DMS53 (cell line): ENCODE results near the gene TARBP1.
"Not testable (repeated sequence)": the region's sequence is repeated elsewhere in the genome, so short reads cannot be mapped to it uniquely, and the experiment has no call there.

Experiments used
- DNase-seq: peaks from one replicate; lab custom pipeline; 2025; lab: John Stamatoyannopoulos, UW

Gene TARBP1

DNA sequence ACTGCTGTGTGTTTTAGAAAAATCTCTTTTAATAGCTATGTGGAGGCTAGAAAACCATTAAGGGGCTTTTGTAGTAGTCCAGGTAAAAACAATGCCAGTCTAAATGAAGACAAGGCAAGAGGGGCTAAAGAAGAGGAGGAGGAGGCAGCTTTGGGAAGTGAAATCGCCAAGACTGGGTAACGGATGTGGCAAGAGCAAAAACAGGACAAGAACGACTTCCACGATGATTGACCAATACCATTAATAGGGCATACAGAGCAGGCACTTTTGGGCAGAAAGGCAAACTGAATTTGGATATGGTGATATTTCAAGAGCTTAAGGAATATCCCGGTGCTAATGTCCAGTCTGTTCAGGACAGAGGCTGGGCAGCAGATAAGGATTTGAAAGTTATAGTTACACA lies 83.7 kb downstream of the TARBP1 start:
- no peak for DNase-seq

- no peak for DNase-seq
These were observed 85.8 kb downstream of the TARBP1 start for GRCh38 chr1:234393190-234393589.

DNA sequence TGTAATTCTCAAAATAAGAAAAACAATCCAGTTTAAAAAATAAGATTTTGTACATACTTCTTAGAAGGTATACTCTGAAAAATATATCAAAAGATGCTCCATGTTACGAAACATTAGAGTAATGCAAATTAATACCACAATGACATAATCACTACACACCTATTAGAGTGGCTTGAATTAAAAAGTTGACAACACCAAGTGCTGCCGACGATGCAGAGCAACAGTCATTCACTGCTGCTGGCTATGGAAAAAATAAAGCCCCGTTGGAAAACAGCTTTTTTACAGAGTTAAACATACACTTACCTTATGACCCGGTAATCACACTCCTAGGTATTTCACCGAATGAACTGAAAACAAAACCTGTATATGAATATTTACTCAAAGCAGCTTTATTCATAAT lies 90.9 kb downstream of the TARBP1 start:
- no peak for DNase-seq

DNA sequence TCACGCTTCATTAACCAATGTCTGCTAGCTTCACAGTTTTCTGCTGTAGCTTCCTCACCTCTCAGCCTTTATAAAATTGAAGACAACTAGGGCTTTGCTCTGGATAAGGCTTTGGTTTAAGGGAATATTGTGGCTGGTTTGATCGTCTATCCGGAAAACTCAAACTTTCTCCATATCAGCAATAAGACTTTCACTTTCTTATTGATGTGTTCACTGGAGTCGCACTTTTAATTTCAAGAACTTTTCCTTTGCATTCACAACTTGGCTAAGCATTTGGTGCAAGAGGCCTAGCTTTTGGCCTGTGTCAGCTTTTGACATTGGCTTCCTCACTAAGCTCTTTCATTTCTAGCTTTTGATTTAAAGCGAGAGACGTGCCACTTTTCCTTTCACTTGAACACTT lies 92.9 kb downstream of the TARBP1 start:
- DNase-seq = no peak

DNA sequence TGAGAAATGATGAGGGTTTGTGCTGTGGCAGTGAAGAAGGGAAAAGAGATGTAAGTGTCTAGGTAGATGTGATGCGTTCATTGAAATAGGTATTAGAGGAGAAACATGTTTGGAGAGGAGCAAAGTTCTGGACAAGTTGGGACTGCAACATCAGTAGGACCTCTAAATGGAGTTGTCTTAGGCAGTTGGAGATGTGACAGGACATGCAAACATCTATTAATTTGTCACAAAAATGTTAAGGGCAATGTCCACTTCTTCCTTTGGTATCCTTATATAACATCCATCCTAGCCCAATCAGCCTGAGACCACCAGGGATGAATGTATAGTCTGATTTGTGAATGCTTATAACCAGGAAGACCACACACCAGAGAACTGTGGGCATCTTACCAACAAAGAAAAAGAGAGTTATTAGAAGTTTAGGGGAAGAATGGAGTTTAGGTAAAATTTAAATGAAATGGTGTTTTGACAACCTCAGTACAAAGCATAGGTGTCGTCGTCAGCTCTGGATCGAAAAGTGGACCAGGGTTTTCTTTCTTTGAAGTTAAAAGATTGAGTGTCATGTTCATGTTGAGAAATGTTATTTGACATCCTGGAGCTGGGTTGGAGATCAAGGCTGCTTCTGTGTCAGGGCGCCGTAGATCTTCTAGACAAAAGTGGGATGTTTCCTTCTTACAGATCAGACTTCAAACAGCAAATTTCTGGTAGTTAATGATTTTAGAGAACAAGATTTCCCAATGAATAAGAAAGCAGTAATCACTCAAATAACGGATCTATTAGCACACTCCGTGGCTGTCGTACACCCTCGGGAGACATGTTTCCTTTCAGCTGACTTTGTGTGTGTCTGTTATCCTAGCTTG lies 97.1 kb downstream of the TARBP1 start:
- no peak for DNase-seq

- not testable (repeated sequence) for DNase-seq
These were observed 99.3 kb downstream of the TARBP1 start for GRCh38 chr1:234379591-234380109.

DNA sequence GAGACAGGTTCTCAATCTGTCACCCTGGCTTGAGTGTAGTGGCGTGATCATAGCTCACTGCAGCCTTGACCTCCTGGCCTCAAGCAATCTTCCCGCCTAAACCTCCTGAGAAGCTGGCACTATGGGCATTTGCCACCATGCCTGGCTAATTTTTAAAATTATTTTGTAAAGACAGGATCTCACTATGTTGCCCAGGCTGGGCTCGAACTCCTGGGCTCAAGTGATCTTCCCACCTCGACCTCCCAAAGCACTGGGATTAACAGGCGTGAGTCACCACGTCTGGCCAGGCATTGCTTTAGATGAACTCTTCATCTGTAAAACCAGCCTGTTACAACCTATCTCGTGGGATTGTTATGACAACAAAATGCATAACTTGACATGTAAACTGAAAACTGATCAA lies 103.3 kb downstream of the TARBP1 start:
- DNase-seq = no peak

DNA sequence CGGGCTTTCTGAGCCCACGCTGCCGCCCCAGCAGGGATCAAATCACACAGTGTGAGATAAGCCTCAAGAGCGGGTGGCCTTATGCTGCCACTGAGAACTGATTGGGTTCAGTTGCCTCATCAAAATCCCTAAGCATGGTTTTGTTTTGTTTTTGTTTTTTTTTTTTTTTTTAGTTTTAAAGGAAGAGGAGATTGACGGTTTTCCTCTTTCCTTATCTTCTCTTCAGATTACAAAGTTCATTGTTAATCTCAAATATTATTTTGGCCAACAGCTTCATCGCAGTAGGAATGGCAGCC lies 105.1 kb downstream of the TARBP1 start:
- no peak for DNase-seq

DNA sequence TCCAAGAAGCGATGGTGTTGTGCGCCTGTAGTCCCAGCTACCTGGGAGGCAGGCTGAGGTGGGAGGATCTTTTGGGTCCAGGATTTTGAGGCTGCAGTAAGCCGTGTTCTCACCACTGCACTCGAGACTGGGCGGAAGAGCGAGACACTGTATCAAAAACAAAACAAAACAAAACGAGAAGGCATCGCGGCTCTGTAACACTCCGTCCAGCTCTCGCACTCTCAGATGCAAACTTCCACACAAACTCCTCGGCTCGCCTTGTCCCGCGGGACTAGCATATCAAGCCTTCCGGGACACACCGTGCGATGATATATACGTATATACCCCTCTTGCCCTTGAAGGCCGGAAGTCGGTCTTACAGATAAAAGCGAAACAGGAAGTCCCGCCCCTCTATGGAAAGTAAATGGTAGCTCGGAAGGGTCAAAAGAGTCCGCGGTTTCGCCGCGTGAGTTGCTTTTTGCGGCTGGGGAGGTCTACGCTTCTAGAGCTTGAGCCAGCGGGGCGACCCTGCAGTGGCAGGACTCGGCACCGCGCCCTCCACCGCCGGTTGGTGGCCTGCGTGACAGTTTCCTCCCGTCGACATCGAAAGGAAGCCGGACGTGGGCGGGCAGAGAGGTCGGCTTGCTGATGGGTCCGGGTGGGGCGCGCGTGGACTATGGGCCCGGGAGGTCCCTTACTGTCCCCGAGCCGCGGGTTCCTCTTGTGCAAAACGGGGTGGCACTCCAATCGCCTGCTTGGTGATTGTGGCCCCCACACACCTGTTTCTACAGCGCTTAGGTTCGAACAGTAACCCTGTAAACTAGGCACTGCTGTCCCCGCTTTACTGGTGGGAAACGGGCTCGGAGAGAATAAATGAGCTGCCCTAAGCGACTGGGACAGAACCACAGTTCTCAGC lies 105.7 kb downstream of the TARBP1 start, which contains the start of gene COA6:
TSS of gene COA6 (plus strand) at position 393 of the 895 bp plus-strand sequence. CDS start at position 404, 11 bp downstream.
- DNase-seq = peak; percentile 98

DNA sequence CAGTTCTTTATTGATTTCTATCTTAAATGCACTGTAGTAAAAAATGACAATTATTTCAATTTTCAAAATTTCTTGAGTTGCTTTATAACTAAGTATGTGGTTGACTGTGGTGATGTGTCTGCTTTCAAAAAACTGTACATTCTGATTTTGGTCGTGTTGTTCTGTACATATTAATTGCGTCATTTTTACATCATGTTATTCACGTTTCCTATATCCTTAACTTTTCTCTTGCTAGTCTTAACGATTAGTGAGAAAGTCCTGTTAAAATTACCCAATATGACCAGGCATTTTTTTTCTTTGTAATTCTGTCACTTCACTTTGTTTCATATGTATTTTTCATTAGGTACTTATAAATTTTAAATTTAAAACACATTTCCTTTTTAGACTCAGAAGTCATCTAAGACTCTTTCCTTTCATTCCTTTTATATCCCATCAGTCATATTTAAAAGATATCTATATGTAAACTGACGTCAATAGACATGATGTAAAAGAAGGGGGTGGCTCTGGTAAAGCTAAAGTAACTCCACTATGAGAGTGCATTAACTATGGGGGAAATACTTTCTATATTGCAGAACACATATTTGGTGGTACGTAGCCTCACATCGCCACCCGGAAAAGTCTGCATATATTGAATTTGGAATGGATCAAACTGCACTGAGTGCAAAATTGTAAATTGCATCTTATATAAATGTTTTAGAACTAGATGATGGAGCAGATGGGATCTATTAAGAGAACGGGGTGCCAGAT lies 106.8 kb downstream of the TARBP1 start:
- peak; percentile 29 for DNase-seq

GRCh38 chr1:234371414-234371813 lies 107.6 kb downstream of the TARBP1 start:
- DNase-seq = peak; percentile 70

- DNase-seq = peak; percentile 25
These were observed 109.2 kb downstream of the TARBP1 start for GRCh38 chr1:234369784-234370183.

GRCh38 chr1:234369033-234369430 lies 109.9 kb downstream of the TARBP1 start:
- DNase-seq = no peak

DNA sequence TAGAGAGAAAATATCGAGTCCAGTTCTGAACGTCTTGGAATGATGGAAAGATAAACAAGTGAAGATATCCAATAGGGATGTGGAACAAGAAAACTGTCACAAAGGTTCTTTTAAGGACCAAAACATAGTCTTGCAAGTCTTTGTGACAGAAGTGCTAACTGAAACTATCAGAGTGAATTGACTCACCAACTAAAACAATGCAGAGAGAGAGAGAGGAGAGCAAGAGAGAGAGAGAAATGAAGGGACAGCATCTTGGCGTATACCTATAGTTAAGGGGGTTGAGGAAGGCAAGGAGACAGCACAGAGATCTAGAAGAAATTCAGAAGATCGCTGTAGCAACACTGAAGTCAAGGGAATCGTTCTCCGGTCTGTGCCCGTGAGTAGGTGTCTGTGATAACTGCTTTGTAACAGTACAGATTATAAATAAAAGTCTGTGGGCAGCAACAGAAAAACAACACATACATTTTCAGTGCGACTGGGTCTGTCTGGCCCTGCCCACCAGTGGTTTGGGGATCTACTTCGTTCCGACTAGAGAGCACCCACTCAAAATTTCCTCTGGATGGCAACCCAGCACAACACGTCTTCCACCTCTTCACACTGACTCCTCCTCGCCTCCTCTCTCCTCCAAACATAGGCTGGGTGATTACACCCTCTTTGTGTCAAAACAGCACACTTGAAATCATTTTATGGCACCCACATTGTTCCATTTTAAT lies 110.5 kb downstream of the TARBP1 start:
- no peak for DNase-seq

- no peak for DNase-seq
These were observed 116.4 kb downstream of the TARBP1 start for GRCh38 chr1:234362558-234362957.

DNA sequence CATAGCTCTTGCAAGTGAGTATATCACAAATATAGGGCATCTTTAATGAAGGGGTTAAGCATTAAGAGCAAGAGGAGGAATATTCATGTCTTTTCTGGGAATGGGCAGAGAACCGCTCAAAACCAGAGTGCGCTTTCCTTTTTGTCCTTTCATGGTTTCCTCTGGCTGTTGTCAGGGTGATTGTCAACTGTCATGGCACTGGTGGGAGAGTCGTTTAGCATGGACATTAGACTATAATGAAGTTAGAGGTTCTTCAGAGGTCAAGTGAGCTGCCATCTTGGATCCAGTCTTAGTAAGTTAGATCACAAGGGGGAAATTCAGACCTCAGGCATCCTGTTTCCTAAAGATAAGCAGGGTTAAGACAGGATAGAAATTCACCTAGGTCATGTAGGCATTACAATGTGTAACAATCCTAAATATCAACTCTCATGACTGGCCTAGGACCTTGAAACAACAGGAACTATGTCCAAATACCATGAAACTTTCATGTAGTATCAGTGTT lies 117.8 kb downstream of the TARBP1 start:
- no peak for DNase-seq

DNA sequence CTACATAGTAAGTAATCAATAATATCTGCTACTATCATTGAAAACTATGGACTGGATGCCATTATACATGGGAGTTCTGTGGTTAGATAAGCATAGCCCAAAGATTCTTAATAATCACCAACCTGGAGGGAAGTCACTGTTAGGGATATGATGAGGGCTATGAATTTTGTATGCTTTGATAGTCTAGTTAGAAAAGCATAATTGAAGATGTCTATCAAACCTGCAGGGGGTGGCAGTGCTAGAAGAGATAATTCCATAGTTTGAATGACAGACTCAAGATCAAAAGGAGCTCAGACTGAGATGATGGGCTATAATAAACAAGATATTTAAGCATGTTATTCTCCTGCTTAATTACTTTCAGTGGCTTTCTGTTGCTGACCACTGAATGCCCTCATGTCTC lies 121.1 kb downstream of the TARBP1 start:
- DNase-seq = no peak

GRCh38 chr1:234356615-234357269 lies 122.2 kb downstream of the TARBP1 start:
- DNase-seq = peak; percentile 89

DNA sequence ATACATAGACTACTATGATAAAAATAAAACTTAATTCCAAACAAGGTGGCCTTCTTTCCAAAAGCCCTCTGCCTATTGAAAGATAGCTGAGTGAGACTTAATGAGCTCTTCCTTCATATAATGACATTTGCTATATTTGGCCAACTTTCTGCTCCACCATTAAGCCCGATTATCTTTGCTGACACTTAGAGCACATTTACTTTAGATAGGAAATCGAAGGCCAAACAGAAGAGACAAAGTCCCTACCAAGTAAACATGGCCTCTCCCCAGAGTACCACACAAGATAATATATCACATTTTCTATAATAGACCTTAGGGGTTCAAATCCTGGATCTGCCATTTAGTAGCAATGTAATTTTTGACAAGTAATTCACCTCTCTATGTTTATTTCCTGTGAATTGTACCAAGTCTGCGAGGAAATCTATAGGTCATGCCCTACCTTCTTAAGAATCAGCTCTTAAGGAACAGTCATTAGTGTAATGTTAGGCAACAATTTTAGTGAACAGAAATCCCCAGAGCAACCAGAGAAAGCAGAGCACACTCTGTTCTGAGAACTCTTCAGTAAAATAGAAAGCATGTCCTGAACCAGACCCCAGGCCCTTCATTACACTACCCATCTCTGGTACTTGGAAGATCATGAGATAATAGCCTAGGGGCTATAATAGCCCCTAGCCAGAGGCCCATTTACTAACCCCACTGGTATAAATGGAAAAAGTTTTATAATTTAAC lies 123.0 kb downstream of the TARBP1 start:
- DNase-seq = peak; percentile 35

DNA sequence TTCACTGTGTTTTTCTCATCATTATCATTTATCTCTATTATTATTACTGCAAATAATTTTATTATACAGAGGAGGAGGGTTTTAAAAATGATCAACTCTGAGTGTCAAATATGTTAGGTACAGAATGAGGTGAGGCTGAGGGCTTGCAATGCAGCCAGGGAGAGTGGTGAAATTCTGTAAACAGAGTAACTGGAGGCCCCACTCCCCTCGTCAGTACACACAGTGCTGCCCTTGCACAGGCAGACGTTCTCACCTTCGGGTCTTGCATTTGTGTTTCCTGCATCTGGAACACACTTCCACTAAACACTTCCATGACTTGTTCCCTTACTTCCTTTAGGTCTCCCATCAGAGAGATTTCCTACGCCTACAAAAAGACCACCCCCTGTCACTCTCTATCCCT lies 130.0 kb downstream of the TARBP1 start:
- DNase-seq = no peak
